NT2/D1 (cell line): Measurements from ENCODE around the gene PDE4C.

Experiments
- DNase-seq: peaks from one replicate; pipeline ENCODE4 v3.0.0-alpha.2; 2011; ENCODE audit warnings: low read depth, low spot score
- H3K27me3 ChIP-seq: 2 replicates; pipeline ENCODE4 v1.6.0; 2011; ENCODE audit warnings: mild to moderate bottlenecking; ENCODE audit not compliant: insufficient read length, insufficient read depth
- H3K36me3 ChIP-seq: 2 replicates; pipeline ENCODE4 v1.6.1; 2011; ENCODE audit warnings: mild to moderate bottlenecking, low read length, mixed read lengths; ENCODE audit not compliant: insufficient read depth, insufficient read length
- H3K4me1 ChIP-seq: 2 replicates; pipeline ENCODE4 v1.5.1; 2011; ENCODE audit not compliant: insufficient read depth, insufficient read length
- H3K4me3 ChIP-seq: 2 replicates; pipeline ENCODE4 v1.5.1; 2011; ENCODE audit warnings: low read depth; ENCODE audit not compliant: insufficient read length
- H3K9ac ChIP-seq: 2 replicates; pipeline ENCODE4 v1.6.0; 2011; ENCODE audit warnings: low read depth; ENCODE audit not compliant: insufficient read length
- H3K9me3 ChIP-seq: 2 replicates; pipeline ENCODE4 v1.5.1; 2011; ENCODE audit warnings: mild to moderate bottlenecking, low read length; ENCODE audit not compliant: insufficient read depth
- SUZ12 ChIP-seq: IDR thresholded peaks from 2 replicates; pipeline ENCODE4 v1.6.1; 2011; ENCODE audit not compliant: insufficient read length, insufficient read depth; ENCODE audit errors: extremely low read depth
- YY1 ChIP-seq: IDR thresholded peaks from 2 replicates; pipeline ENCODE4 v1.6.1; 2011; ENCODE audit not compliant: insufficient read length, insufficient read depth
- ZNF274 ChIP-seq: IDR thresholded peaks from 2 replicates; pipeline ENCODE4 v1.6.1; 2011; ENCODE audit warnings: mild to moderate bottlenecking, low read depth, low read length

The PDE4C gene

GRCh38 chr19:18198374-18198773 lies 27.9 kb downstream of the PDE4C start:
- peaks cover 12% of the 10 kb centered on the region for H3K4me1 ChIP-seq
- no peak overlapping the region for H3K9ac ChIP-seq
- no peaks in the 10 kb centered on the region for H3K9me3 ChIP-seq
- H3K27me3 ChIP-seq = peaks cover 7% of the 10 kb centered on the region
- DNase-seq = no peak
- H3K36me3 ChIP-seq = peaks cover 30% of the 10 kb centered on the region
- TF ChIP-seq ZNF274 (no peak), SUZ12 (no peak), YY1 (no peak)
- no peak overlapping the region for H3K4me3 ChIP-seq

- H3K36me3 ChIP-seq = peaks cover 30% of the 10 kb centered on the region
- DNase-seq = no peak
- H3K9me3 ChIP-seq = no peaks in the 10 kb centered on the region
- H3K9ac ChIP-seq = no peak overlapping the region
- H3K4me1 ChIP-seq = peaks cover 8% of the 10 kb centered on the region
- peaks cover 3% of the 10 kb centered on the region for H3K27me3 ChIP-seq
- no peak for TF ChIP-seq YY1
- TF ChIP-seq SUZ12 = no peak
- no peak for TF ChIP-seq ZNF274
- no peak overlapping the region for H3K4me3 ChIP-seq
These were observed 28.3 kb downstream of the PDE4C start for GRCh38 chr19:18197941-18198340.

DNA sequence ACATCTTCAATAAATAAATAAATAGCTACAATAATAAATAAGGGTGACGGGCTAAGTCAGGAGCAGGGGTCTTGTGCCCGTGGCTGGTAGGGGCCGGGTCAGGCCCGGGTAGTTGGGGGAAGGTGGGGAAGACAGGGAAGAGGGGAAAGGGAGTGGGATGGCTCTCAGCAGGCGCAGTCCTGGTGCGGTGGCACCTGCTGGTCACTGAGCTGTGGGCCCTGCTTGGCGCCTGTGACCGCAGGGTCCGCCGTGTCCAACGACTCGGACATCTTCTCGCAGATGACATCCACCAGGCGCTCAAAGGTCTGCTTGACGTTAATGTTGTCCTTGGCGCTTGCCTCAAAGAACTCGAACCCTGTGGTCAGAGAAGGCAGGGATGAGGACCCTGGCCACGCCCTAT lies 28.9 kb downstream of the PDE4C start:
- Histone ChIP-seq H3K9ac (no peak overlapping the region), H3K36me3 (peaks cover 30% of the 10 kb centered on the region)

DNA sequence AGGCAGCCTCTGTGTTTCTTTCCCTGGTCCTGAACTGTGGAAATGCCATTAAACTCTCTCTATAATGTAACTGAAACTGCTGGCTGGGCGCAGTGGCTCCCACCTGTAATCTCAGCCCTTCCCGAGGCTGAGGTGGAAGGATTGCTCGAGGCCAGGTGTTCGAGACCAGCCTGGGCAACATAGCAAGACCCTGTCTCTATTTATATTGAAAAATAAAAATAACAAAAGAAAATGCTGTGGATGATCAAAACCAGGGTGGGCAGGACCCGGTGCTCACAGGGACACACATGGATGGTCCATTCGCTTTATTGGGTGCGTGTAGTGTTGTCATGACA lies 29.8 kb downstream of the PDE4C start:
- DNase-seq = no peak
- Histone ChIP-seq H3K9ac (no peak overlapping the region), H3K27me3 (no peaks in the 10 kb centered on the region), H3K4me3 (no peak overlapping the region), H3K9me3 (no peaks in the 10 kb centered on the region), H3K36me3 (peaks cover 30% of the 10 kb centered on the region), H3K4me1 (peaks cover 7% of the 10 kb centered on the region)
- TF ChIP-seq YY1 (no peak), SUZ12 (no peak), ZNF274 (no peak)

More for the DNA sequence above, 28.9 kb downstream of the PDE4C start:
- no peak for TF ChIP-seq YY1
- TF ChIP-seq ZNF274 = no peak
- no peak for TF ChIP-seq SUZ12
- H3K4me3 ChIP-seq = no peak overlapping the region
- no peaks in the 10 kb centered on the region for H3K27me3 ChIP-seq
- peaks cover 7% of the 10 kb centered on the region for H3K4me1 ChIP-seq
- DNase-seq = no peak
- no peaks in the 10 kb centered on the region for H3K9me3 ChIP-seq

DNA sequence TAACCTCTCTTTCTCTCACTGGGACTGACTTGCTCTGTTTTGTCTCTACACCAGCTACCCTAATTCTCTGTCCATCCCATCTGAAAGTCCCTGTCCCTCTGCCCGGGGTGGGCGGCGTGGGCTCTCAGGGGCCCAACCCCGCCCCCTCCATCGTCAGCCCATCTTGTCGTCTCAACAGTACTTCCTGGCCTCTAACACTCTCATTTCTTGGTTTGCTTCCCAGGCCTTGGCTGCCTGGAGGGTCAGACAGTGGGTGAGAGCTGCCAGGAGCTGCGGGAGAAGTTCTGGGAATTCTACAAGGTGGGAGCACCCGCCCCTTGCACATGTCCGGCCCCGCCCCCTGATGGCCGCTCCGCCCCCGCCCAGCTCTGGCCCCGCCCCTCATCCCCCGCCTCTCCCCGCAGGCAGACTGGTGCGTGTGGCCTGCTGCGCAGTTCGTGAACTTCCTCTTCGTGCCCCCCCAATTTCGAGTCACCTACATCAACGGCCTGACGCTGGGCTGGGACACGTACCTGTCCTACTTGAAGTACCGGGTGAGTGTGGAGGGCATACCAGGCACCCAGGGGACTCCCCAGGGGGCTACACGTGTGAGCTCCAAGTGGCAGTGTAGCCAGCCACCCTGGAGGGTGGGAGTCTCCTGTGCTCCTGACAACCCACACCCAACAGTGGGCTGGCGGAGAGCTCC lies 31.5 kb downstream of the PDE4C start:
- Histone ChIP-seq H3K4me3 (peak overlapping the region; percentile 17), H3K36me3 (peaks cover 30% of the 10 kb centered on the region), H3K27me3 (no peaks in the 10 kb centered on the region), H3K4me1 (peaks cover 7% of the 10 kb centered on the region), H3K9ac (peak overlapping the region; percentile 92), H3K9me3 (no peaks in the 10 kb centered on the region)
- no peak for DNase-seq
- TF ChIP-seq ZNF274 = no peak
- no peak for TF ChIP-seq YY1
- TF ChIP-seq SUZ12 = no peak

- DNase-seq = no peak
- no peak for TF ChIP-seq SUZ12
- no peak for TF ChIP-seq ZNF274
- no peak for TF ChIP-seq YY1
- peak overlapping the region; percentile 92 for H3K9ac ChIP-seq
These were observed 32.1 kb downstream of the PDE4C start for GRCh38 chr19:18194181-18194530.

DNA sequence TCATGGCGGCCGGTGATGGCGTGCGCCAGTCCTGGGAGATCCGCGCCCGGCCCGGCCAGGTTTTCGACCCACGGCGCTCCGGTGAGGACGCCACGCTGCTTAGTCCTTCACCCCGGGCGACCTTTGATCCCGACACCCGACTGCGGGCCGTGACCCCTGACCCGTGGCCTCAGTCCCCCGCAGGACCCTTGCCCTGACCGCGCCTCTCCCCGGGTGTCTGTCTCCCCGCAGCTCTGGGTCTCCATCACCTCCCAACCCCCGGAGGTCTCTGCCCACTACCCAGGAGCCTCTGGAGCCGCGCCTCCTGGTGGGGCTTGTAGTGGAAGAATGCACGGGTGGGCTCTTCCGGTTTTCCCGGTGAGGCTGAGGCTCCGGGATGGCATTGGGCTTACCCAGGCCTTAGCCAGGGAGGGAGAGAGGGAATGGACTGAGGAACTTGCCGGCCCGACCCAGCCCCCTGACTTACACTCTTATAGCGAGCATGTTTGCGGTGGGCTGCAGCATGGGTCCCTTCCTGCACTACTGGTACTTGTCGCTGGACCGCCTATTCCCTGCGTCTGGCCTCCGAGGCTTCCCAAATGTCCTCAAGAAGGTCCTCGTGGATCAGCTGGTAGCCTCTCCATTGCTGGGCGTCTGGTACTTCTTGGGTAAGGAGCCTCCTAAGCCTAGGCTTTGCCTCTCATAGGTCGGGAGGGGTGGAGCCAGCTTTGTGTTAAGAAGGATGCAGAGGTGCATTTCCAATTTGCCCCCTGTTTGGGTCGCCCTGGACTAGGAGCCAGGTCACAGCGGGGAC lies 32.7 kb downstream of the PDE4C start:
- TF ChIP-seq YY1 (no peak), SUZ12 (no peak), ZNF274 (no peak)
- Histone ChIP-seq H3K9ac (peak overlapping the region; percentile 92), H3K36me3 (peaks cover 28% of the 10 kb centered on the region), H3K4me1 (peaks cover 7% of the 10 kb centered on the region), H3K9me3 (no peaks in the 10 kb centered on the region), H3K4me3 (peak overlapping the region; percentile 92), H3K27me3 (no peaks in the 10 kb centered on the region)
- no peak for DNase-seq

More at GRCh38 chr19:18194181-18194530, 32.1 kb downstream of the PDE4C start:
- Histone ChIP-seq H3K9me3 (no peaks in the 10 kb centered on the region), H3K36me3 (peaks cover 30% of the 10 kb centered on the region), H3K4me1 (peaks cover 7% of the 10 kb centered on the region), H3K4me3 (peak overlapping the region; percentile 92), H3K27me3 (no peaks in the 10 kb centered on the region)
